ENCODE data around the gene CD2.

DNA sequence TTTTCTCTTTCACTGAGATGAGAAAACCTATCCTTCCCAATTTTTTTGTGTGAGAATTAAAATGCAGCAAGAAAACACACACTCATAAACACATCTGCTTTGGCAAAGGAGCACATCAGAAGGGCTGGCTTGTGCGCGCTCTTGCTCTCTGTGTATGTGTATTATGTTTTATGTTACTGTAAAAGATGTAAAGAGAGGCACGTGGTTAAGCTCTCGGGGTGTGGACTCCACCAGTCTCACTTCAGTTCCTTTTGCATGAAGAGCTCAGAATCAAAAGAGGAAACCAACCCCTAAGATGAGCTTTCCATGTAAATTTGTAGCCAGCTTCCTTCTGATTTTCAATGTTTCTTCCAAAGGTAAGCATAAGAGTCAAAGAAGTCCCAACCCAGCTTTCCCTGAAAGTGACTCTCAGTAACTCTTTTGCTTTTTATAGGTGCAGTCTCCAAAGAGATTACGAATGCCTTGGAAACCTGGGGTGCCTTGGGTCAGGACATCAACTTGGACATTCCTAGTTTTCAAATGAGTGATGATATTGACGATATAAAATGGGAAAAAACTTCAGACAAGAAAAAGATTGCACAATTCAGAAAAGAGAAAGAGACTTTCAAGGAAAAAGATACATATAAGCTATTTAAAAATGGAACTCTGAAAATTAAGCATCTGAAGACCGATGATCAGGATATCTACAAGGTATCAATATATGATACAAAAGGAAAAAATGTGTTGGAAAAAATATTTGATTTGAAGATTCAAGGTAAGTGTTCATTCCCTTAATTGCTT lies at the start of gene CD2:
- TF ChIP-seq CTCF (IDR thresholded peaks at IDR 0.05) (no peak), POLR2A (IDR thresholded peaks at IDR 0.05) (no peak)
